GM23338 (cell line): ENCODE results near the gene OXCT1. TPM values are rescaled to one million over a fixed set of nuclear protein-coding genes. Genes with fewer than 3 reads are reported as not detected.
A peak's percentile ranks its signal among the peaks of the same experiment; 100 is the strongest.

Experiments used
- ATAC-seq: fragments of 200-7000 bp; cut with Tn5 transposase; 3 replicates; pipeline ENCODE4 v1.9.1; 2020
- DNase-seq: peaks from one replicate; pipeline ENCODE4 v3.0.0-alpha.2; 2015; ENCODE audit warnings: low spot score
- H2AFZ ChIP-seq: fragments of 200-600 bp; sonication (generic); 2 replicates; pipeline ENCODE4 v1.8.0; 2016; ENCODE audit warnings: antibody characterized with exemption, mild to moderate bottlenecking, moderate library complexity
- H3F3A ChIP-seq: fragments of 200-600 bp; sonication (generic); replicated peaks from 2 replicates; pipeline ENCODE4 v1.8.0; 2017; ENCODE audit warnings: antibody characterized with exemption, mixed run types, low read depth
- H3K27ac ChIP-seq: fragments of 200-600 bp; sonication (generic); 2 replicates; pipeline ENCODE4 v1.6.1; 2016; ENCODE audit warnings: low read depth
- H3K27me3 ChIP-seq: fragments of 200-600 bp; sonication (generic); 2 replicates; pipeline ENCODE4 v1.8.0; 2016; ENCODE audit warnings: mild to moderate bottlenecking, mixed run types, moderate library complexity; ENCODE audit not compliant: insufficient read depth
- H3K36me3 ChIP-seq: fragments of 200-600 bp; sonication (generic); 2 replicates; pipeline ENCODE4 v1.8.0; 2016; ENCODE audit warnings: mild to moderate bottlenecking; ENCODE audit not compliant: insufficient read depth
- H3K4me1 ChIP-seq: fragments of 200-600 bp; sonication (generic); 2 replicates; pipeline ENCODE4 v1.8.0; 2016; ENCODE audit warnings: mild to moderate bottlenecking, moderate library complexity; ENCODE audit not compliant: insufficient read depth
- H3K4me2 ChIP-seq: fragments of 200-600 bp; sonication (generic); 2 replicates; pipeline ENCODE4 v1.7.1; 2017; ENCODE audit warnings: mixed run types
- H3K4me3 ChIP-seq: fragments of 200-600 bp; sonication (generic); 2 replicates; pipeline ENCODE4 v1.6.1; 2016; ENCODE audit warnings: mixed run types
- H3K79me2 ChIP-seq: fragments of 200-600 bp; sonication (generic); replicated peaks from 2 replicates; pipeline ENCODE4 v1.8.0; 2017; ENCODE audit warnings: mild to moderate bottlenecking; ENCODE audit not compliant: insufficient read depth
- H3K9me2 ChIP-seq: fragments of 200-600 bp; sonication (generic); 2 replicates; pipeline ENCODE4 v1.8.0; 2017; ENCODE audit not compliant: insufficient read depth
- H4K20me1 ChIP-seq: fragments of 200-600 bp; sonication (generic); replicated peaks from 2 replicates; pipeline ENCODE4 v1.8.0; 2017; ENCODE audit warnings: mild to moderate bottlenecking; ENCODE audit not compliant: insufficient read depth
- H3K27ac Mint-ChIP-seq: 2 replicates; pipeline ENCODE4 v1.8.0; 2020; ENCODE audit warnings: inconsistent platforms, mild to moderate bottlenecking, moderate library complexity, mixed read lengths
- H3K27me3 Mint-ChIP-seq: 3 replicates; pipeline ENCODE4 v1.8.0; 2022; ENCODE audit warnings: low read depth, mild to moderate bottlenecking, moderate library complexity, mixed read lengths, inconsistent platforms; ENCODE audit not compliant: insufficient read depth, poor library complexity
- H3K36me3 Mint-ChIP-seq: 3 replicates; pipeline ENCODE4 v1.8.0; 2021; ENCODE audit warnings: low read depth, mild to moderate bottlenecking, inconsistent platforms, moderate library complexity, mixed read lengths
- H3K4me1 Mint-ChIP-seq: 3 replicates; pipeline ENCODE4 v1.8.0; 2020; ENCODE audit warnings: mild to moderate bottlenecking, inconsistent platforms, mixed read lengths
- H3K4me3 Mint-ChIP-seq: 3 replicates; pipeline ENCODE4 v1.8.0; 2021; ENCODE audit warnings: moderate library complexity, mild to moderate bottlenecking, inconsistent platforms, mixed read lengths
- H3K9me3 Mint-ChIP-seq: 3 replicates; pipeline ENCODE4 v1.8.0; 2020; ENCODE audit warnings: moderate library complexity, mild to moderate bottlenecking, inconsistent platforms, mixed read lengths
- CREB1 ChIP-seq: fragments of 250-450 bp; sonication (Bioruptor Pico); IDR thresholded peaks from 2 replicates; pipeline ENCODE4 v1.5.0; 2020; ENCODE audit warnings: low read depth, mild to moderate bottlenecking, moderate library complexity
- EZH2phosphoT487 ChIP-seq: fragments of 200-600 bp; sonication (generic); IDR thresholded peaks from one replicate; pipeline ENCODE4 v1.8.1; 2018; ENCODE audit warnings: antibody characterized with exemption; ENCODE audit not compliant: unreplicated experiment
- POLR2AphosphoS5 ChIP-seq: IDR thresholded peaks from 2 replicates; pipeline ENCODE4 v1.6.1; 2016; ENCODE audit warnings: antibody characterized with exemption, low read depth
- STAT1 ChIP-seq: IDR thresholded peaks from one replicate; pipeline ENCODE4 v1.6.1; 2016; ENCODE audit warnings: antibody characterized with exemption; ENCODE audit not compliant: unreplicated experiment
- polyA plus RNA-seq: library from polyadenylated mRNA; unstranded; fragments of >200 nt; fragmentation: Nextera tagmentation; extraction: Ambion mirVana; gene quantifications from 2 replicates; pipeline ENCODE4 v1.2.1, GENCODE V29; 2016
- total RNA-seq: library from RNA; depleted of rRNA; stranded (reverse); fragments of >200 nt; shearing (Covaris generic); gene quantifications from 2 replicates; pipeline ENCODE4 v1.2.3, GENCODE V29; 2014
- TF ChIP-seq, protein P1 (sequence below): IDR thresholded peaks from one replicate; pipeline ENCODE4 v1.6.1; 2018; ENCODE audit warnings: antibody characterized with exemption; ENCODE audit not compliant: unreplicated experiment
- TF ChIP-seq, protein P2 (sequence below), 2 experiments: fragments of 200-600 bp in 1 of 2; sonication (generic) in 1 of 2; conservative IDR thresholded peaks; 2 replicates each; pipeline versions ENCODE4 v1.5.1 to v1.6.1; 2016 to 2017; ENCODE audit warnings: antibody characterized with exemption in 2 of 2, low read depth in 2 of 2, mild to moderate bottlenecking in 2 of 2, moderate library complexity in 1 of 2

Gene OXCT1
- total and polyA plus RNA-seq, 2 experiments from 2014 or later = 11.6 to 37.0 TPM

DNA sequence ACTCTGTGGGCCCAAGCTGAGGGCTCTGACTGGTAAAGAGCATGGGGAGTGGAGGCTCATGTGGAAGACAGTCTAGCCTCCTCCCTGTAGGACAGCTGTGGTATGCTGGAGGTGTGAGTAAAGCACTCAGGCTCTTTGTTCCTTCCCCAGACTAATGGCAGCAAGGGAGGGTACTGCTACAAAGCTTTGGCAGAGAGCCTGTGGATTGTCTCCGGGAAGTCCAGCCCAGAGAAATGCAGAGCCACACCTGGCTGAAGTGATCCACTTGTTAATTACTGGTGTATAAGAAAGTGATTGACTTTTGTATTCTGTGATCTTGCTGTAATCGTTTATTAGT is 161.7 kb downstream of the OXCT1 start (continued):
- TF ChIP-seq, protein P1, sequence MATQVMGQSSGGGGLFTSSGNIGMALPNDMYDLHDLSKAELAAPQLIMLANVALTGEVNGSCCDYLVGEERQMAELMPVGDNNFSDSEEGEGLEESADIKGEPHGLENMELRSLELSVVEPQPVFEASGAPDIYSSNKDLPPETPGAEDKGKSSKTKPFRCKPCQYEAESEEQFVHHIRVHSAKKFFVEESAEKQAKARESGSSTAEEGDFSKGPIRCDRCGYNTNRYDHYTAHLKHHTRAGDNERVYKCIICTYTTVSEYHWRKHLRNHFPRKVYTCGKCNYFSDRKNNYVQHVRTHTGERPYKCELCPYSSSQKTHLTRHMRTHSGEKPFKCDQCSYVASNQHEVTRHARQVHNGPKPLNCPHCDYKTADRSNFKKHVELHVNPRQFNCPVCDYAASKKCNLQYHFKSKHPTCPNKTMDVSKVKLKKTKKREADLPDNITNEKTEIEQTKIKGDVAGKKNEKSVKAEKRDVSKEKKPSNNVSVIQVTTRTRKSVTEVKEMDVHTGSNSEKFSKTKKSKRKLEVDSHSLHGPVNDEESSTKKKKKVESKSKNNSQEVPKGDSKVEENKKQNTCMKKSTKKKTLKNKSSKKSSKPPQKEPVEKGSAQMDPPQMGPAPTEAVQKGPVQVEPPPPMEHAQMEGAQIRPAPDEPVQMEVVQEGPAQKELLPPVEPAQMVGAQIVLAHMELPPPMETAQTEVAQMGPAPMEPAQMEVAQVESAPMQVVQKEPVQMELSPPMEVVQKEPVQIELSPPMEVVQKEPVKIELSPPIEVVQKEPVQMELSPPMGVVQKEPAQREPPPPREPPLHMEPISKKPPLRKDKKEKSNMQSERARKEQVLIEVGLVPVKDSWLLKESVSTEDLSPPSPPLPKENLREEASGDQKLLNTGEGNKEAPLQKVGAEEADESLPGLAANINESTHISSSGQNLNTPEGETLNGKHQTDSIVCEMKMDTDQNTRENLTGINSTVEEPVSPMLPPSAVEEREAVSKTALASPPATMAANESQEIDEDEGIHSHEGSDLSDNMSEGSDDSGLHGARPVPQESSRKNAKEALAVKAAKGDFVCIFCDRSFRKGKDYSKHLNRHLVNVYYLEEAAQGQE = no peak
- no peak for TF ChIP-seq POLR2AphosphoS5
- TF ChIP-seq STAT1 = no peak
- TF ChIP-seq EZH2phosphoT487 = no peak
- no peak for TF ChIP-seq CREB1 (CRISPR knock-in tag)
- TF ChIP-seq, protein P2, sequence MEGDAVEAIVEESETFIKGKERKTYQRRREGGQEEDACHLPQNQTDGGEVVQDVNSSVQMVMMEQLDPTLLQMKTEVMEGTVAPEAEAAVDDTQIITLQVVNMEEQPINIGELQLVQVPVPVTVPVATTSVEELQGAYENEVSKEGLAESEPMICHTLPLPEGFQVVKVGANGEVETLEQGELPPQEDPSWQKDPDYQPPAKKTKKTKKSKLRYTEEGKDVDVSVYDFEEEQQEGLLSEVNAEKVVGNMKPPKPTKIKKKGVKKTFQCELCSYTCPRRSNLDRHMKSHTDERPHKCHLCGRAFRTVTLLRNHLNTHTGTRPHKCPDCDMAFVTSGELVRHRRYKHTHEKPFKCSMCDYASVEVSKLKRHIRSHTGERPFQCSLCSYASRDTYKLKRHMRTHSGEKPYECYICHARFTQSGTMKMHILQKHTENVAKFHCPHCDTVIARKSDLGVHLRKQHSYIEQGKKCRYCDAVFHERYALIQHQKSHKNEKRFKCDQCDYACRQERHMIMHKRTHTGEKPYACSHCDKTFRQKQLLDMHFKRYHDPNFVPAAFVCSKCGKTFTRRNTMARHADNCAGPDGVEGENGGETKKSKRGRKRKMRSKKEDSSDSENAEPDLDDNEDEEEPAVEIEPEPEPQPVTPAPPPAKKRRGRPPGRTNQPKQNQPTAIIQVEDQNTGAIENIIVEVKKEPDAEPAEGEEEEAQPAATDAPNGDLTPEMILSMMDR (conservative IDR thresholded peaks at IDR 0.05; ENCODE audit: low read depth in 2 of 2) = no peak

- Histone ChIP-seq H3K4me2 (no peak overlapping the region), H3K9me2 (no peaks in the 10 kb centered on the region), H3K27me3 (no peaks in the 10 kb centered on the region), H3K4me3 (no peak overlapping the region), H3K27ac (no peak overlapping the region), H3K4me1 (no peaks in the 10 kb centered on the region), H4K20me1 (no peaks in the 10 kb centered on the region), H3K36me3 (no peaks in the 10 kb centered on the region), H2AFZ (peak overlapping the region; percentile 72; the same call in 1 of the 2 replicates), H3K79me2 (no peaks in the 10 kb centered on the region), H3F3A (no peaks in the 10 kb centered on the region)
- DNase-seq (peak; percentile 78), ATAC-seq (peak; percentile 100)
- Mint-ChIP-seq H3K36me3 (peaks cover 2% of the 10 kb centered on the region; the same call in 1 of the 3 replicates), H3K9me3 (peaks cover 4% of the 10 kb centered on the region; the same call in 2 of the 3 replicates), H3K4me3 (no peak overlapping the region), H3K27me3 (no peaks in the 10 kb centered on the region), H3K4me1 (no peaks in the 10 kb centered on the region), H3K27ac (no peak overlapping the region)
- TF ChIP-seq, protein P1 = no peak
- TF ChIP-seq, protein P2 (conservative IDR thresholded peaks at IDR 0.05; ENCODE audit: low read depth in 2 of 2) = peak; percentile 65 to 70
Observed at GRCh38 chr5:41707853-41708603, 162.2 kb downstream of the OXCT1 start.
